ENCODE data around the gene OR14A2. TPM values are rescaled to one million over a fixed set of nuclear protein-coding genes. Genes with fewer than 3 reads are reported as not detected.

OR14A2 gene
- total and polyA plus RNA-seq, 2 experiments from 2014 or later = not detected

DNA sequence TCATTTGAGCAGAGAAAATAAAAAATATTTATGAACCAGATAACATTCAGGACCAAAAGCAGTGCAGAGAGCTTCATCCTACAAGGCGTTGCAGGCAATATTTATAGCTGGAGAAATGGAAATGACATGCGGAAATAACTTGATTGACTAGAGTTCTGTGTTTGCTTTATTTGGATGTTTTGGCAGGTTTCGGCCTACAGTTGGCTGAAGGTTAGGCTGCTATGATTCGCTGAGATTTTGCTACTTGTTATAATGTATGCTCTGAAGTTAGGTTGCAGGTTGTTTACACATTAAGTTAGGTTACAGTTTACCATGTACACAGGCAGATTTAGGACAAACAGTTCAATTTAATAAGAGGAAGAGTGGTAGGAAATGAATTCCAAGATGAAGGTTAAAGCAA lies 67.8 kb downstream of the OR14A2 start:
- Histone ChIP-seq H3K27me3 (no peaks in the 10 kb centered on the region), H3K4me1 (ENCODE audit: low read depth) (no peaks in the 10 kb centered on the region), H3K27ac (no peak overlapping the region), H3K36me3 (no peaks in the 10 kb centered on the region), H3K4me3 (no peak overlapping the region), H3K9me3 (ENCODE audit: low read depth) (no peaks in the 10 kb centered on the region)
- TF ChIP-seq, protein P1, sequence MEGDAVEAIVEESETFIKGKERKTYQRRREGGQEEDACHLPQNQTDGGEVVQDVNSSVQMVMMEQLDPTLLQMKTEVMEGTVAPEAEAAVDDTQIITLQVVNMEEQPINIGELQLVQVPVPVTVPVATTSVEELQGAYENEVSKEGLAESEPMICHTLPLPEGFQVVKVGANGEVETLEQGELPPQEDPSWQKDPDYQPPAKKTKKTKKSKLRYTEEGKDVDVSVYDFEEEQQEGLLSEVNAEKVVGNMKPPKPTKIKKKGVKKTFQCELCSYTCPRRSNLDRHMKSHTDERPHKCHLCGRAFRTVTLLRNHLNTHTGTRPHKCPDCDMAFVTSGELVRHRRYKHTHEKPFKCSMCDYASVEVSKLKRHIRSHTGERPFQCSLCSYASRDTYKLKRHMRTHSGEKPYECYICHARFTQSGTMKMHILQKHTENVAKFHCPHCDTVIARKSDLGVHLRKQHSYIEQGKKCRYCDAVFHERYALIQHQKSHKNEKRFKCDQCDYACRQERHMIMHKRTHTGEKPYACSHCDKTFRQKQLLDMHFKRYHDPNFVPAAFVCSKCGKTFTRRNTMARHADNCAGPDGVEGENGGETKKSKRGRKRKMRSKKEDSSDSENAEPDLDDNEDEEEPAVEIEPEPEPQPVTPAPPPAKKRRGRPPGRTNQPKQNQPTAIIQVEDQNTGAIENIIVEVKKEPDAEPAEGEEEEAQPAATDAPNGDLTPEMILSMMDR (IDR thresholded peaks at IDR 0.05; ENCODE audit: low read depth, low read length) = no peak
- no peak for DNase-seq (ENCODE audit: low read depth in 1 of 2, low spot score in 1 of 2)

DNA sequence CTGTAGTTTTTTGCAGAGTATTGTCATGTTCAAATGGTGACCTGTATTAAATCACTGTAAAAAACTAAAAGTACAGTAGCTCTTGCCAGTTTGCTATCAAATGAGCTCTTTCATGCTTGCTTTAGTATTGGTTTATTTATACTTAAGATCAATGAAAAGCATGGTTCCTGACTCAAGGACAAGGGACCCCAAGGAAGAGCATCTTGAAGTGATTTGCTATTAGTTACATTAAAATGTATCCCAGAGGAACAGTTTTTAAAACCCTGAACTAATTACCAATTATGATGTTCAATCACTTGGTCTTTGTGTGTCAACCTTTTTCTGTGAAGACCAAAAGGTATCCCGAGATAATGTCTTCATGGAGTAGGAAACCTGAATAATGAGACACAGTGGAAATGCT lies 68.3 kb downstream of the OR14A2 start, which contains the start of gene OR13G1:
OR13G1 (minus strand) TSS at position 101 of the 400 bp plus-strand sequence. CDS start 6,698 bp downstream, outside the sequence.
- DNase-seq (ENCODE audit: low read depth in 1 of 2, low spot score in 1 of 2) = no peak
- Histone ChIP-seq H3K4me3 (no peak within 1 kb of the TSS), H3K36me3 (no peaks in the 10 kb centered on the region), H3K9me3 (ENCODE audit: low read depth) (no peaks in the 10 kb centered on the region), H3K27ac (no peak within 1 kb of the TSS), H3K4me1 (ENCODE audit: low read depth) (no peaks in the 10 kb centered on the region), H3K27me3 (no peaks in the 10 kb centered on the region)
- TF ChIP-seq, protein P1 (IDR thresholded peaks at IDR 0.05; ENCODE audit: low read depth, low read length) = no peak

Other genes with a start within 250 kb of the OR14A2 start
- not detected in 2 replicates for gene OR2C3, start 211.7 kb downstream of the OR14A2 start, total RNA-seq
- gene OR2C3, start 211.7 kb downstream of the OR14A2 start, polyA plus RNA-seq = not detected in 2 replicates
- gene GCSAML, start 199.0 kb downstream of the OR14A2 start, total RNA-seq = not detected in 2 replicates
- gene GCSAML, start 199.0 kb downstream of the OR14A2 start, polyA plus RNA-seq = not detected in 2 replicates
- not detected in 2 replicates for gene OR2G2, start 159.8 kb downstream of the OR14A2 start, total RNA-seq
- gene OR2G2, start 159.8 kb downstream of the OR14A2 start, polyA plus RNA-seq = not detected in 2 replicates
- not detected in 2 replicates for gene OR2G3, start 142.6 kb downstream of the OR14A2 start, total RNA-seq
- not detected in 2 replicates for gene OR2G3, start 142.6 kb downstream of the OR14A2 start, polyA plus RNA-seq
- gene OR13G1, start 68.4 kb downstream of the OR14A2 start, total RNA-seq = not detected in 2 replicates
- not detected in 2 replicates for gene OR13G1, start 68.4 kb downstream of the OR14A2 start, polyA plus RNA-seq
- gene OR6F1, start 31.5 kb downstream of the OR14A2 start, total RNA-seq = not detected in 2 replicates
- not detected in 2 replicates for gene OR6F1, start 31.5 kb downstream of the OR14A2 start, polyA plus RNA-seq
- not detected in 2 replicates for gene OR14K1, start 9.5 kb downstream of the OR14A2 start, total RNA-seq
- not detected in 2 replicates for gene OR14K1, start 9.5 kb downstream of the OR14A2 start, polyA plus RNA-seq
- gene OR1C1, start 12.4 kb upstream of the OR14A2 start, total RNA-seq = not detected in 2 replicates
- gene OR1C1, start 12.4 kb upstream of the OR14A2 start, polyA plus RNA-seq = not detected in 2 replicates
- not detected in 2 replicates for gene OR14A16, start 76.0 kb upstream of the OR14A2 start, total RNA-seq
- gene OR14A16, start 76.0 kb upstream of the OR14A2 start, polyA plus RNA-seq = not detected in 2 replicates
- not detected in 2 replicates for gene OR11L1, start 93.8 kb upstream of the OR14A2 start, total RNA-seq
- not detected in 2 replicates for gene OR11L1, start 93.8 kb upstream of the OR14A2 start, polyA plus RNA-seq
- gene TRIM58, start 109.0 kb upstream of the OR14A2 start, total RNA-seq = 2.4 and 2.7 TPM in 2 replicates
- gene TRIM58, start 109.0 kb upstream of the OR14A2 start, polyA plus RNA-seq = 2.2 and 2.6 TPM in 2 replicates
- 0.70 and 0.86 TPM in 2 replicates for gene OR2W3, start 147.4 kb upstream of the OR14A2 start, total RNA-seq
- 1.9 TPM in 2 replicates for gene OR2W3, start 147.4 kb upstream of the OR14A2 start, polyA plus RNA-seq
- gene OR2T8, start 172.1 kb upstream of the OR14A2 start, total RNA-seq = not detected in 2 replicates
- 0.22 TPM in 1 of 2 replicates, not detected in the other for gene OR2T8, start 172.1 kb upstream of the OR14A2 start, polyA plus RNA-seq
- gene OR2AJ1, start 176.7 kb upstream of the OR14A2 start, total RNA-seq = 0.21 TPM in 1 of 2 replicates, not detected in the other
- not detected in 2 replicates for gene OR2AJ1, start 176.7 kb upstream of the OR14A2 start, polyA plus RNA-seq
- gene OR2L8, start 200.7 kb upstream of the OR14A2 start, total RNA-seq = not detected in 2 replicates
- not detected in 2 replicates for gene OR2L8, start 200.7 kb upstream of the OR14A2 start, polyA plus RNA-seq
- gene OR2AK2, start 217.1 kb upstream of the OR14A2 start, total RNA-seq = not detected in 2 replicates
- gene OR2AK2, start 217.1 kb upstream of the OR14A2 start, polyA plus RNA-seq = not detected in 2 replicates